EL (cell line): ENCODE measurements around the gene SVIL.
"Not testable (repeated sequence)": the region's sequence is repeated elsewhere in the genome, so short reads cannot be mapped to it uniquely, and the experiment has no call there.

ENCODE experiments used
- DNase-seq: peaks from one replicate; pipeline ENCODE4 v3.0.0-alpha.2; 2016

The SVIL gene

GRCh38 chr10:29596826-29597225, 37.9 kb downstream of the SVIL start:
- DNase-seq, result no peak

DNA sequence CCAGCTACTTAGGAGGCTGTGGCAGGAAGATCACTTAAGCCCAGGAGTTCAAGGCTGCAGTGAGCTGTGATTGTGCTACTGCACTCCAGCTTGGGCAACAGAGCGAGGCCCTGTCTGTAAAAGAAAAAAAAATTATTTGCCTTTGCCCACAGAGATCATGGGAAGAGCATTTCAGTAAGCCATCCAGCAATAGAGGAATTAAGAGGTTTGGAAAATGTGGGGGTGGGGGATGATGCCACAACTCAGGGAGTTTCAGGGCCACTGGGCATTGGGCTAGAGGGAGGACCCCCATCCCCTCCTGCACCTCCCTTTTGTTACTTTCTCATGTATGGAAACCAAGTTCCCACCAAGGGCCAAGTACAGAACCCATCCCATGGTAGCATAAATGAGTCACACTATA, 38.4 kb downstream of the SVIL start:
- no peak for DNase-seq

GRCh38 chr10:29595636-29596225, 39.0 kb downstream of the SVIL start:
- no peak for DNase-seq

DNA sequence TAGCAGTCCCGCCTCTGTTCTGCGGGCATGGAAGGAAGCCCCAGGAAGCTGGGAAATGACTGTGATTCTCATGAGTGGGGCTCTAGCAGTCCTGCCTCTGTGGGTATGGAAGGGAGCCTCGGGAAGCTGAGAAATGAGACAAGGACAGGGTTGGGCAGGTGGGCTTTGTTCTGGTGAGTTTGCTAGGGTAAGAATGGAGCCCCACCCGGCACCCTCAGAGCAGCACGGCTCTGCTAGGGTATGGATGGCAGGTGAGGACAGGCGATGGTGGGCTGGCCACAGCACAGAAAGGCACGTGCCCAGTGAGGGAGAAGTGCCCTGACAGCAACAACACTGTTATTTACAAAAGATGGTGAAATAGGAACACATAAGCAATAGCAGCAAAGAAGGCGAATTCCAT, 39.6 kb downstream of the SVIL start:
- DNase-seq, result no peak

- DNase-seq, result no peak
Observed at GRCh38 chr10:29591651-29591968, 43.2 kb downstream of the SVIL start.

GRCh38 chr10:29590915-29591650, 43.7 kb downstream of the SVIL start:
- DNase-seq, result no peak

DNA sequence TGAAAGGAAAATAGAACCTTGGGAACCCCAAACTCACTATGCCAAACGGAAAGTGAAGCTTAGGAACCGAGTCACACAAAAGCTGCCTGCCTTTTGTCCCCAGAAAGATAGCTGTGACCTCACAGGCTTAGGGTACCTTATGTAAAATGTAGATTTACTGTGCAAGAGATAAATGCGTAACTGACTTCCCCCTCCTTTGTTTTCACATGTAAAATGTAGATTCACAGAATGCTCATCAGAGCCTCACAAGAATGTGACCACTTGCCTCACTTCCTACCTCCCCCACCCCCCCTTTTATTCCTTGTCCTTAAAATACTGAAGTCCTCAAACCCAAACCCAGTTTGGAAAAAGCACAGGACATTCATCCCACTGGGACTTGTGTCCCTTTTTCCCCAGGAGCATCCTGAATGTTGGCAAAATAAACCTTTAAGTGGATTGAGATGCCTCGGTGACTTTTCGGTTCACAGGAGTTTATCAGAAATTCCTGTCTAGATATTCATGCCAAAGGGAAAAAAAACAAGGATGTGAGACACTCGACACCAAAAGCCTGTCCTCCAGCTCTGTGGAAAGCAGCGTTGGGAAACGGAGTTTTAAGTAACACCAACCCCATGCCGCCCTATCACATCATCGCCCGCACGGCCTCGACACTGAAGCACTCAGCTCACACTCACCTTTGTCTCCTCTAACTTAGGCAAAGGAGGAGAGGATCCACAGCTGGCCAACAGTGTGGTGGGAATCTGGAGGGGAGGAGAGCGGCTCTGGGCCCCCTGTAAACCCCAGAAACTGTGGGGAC, 45.9 kb downstream of the SVIL start:
- DNase-seq, result peak; percentile 69

DNA sequence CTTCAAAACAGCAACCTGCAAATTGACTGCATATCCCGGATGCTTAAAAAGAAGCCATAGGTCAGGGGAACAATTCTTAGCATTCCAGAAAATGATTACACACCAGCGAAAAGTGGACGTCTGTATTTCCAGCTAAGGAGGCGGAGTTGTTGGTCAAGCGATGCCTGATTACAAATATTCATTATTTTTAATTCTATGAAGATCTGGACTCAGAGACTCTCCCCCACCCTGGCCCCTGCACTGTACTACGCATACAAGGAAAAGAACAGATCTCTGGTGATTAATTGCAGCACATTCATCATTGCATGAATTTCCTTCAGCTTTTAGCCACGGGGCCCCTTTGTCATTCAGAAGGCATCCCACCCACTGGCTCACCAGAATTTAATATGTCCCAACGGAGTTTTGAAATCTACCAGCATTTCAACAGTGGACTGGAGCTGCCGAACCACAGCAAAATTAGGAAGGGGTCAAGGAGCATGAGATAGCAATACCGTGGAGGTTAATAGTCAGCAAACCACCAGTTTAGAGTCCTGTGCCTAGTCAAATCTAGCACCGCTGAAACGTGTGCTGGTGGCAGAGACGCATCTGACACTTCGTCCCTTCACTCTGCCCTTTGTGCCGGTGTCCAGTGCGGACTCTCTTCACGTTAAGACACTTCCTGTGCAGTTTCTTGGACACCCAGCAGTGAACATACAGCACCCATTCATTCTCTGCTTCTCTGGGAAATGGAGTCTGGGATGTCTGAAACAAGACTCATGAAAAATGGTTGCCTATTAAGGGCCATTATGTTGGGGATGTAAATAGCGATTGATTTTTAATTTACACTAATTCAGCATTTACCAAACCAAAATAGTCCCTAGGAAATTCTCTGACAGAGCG, 46.8 kb downstream of the SVIL start:
- DNase-seq, result peak; percentile 59

GRCh38 chr10:29587102-29587749, 47.5 kb downstream of the SVIL start:
- DNase-seq, result not testable (repeated sequence)

- DNase-seq, result no peak
Observed at GRCh38 chr10:29586509-29586908, 48.3 kb downstream of the SVIL start.

DNA sequence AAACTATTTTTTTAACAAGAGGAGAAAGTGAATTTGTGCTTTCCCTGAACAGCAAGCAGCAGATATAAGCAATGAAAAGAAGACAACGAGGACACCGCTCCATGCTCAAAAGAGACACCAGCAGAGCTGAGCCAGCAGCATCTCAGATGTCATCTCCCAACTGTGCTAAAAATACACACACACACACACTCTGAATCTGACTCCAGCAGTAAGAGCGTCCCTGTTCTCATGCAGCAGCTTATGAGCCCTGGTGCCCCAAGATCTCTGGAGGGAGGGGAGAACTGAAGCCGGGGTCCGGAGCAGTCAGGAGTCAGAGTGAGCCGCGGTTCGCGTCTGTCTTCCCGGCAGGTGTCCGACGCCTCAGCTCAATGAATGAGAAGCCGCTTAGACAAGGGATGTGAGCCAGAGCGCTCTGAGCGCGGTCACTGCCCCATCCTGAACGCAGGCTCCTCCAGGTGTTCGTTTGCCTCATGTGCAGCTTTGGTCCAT, 49.2 kb downstream of the SVIL start:
- DNase-seq, result no peak

DNA sequence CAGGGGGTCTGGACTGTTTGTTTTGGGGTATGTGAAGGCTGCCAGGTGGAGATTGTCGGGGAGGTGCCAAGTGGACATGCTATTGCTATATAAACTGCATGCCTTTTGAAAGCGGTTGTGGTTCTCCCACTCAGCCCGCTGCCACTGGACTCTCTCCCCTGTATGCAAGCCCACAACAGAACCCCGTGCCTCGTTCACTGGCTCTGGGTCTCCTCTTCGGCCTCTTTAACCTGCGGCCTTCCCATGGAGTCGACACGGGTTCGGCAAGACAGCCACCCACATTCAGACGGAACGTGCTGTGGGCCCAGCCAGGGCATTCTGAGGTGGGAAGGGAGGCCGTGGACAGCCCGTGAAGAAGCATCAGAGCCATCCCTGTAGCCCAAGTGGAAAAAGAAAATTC, 50.3 kb downstream of the SVIL start:
- DNase-seq, result no peak

GRCh38 chr10:29583674-29584073, 51.1 kb downstream of the SVIL start:
- peak; percentile 25 for DNase-seq

DNA sequence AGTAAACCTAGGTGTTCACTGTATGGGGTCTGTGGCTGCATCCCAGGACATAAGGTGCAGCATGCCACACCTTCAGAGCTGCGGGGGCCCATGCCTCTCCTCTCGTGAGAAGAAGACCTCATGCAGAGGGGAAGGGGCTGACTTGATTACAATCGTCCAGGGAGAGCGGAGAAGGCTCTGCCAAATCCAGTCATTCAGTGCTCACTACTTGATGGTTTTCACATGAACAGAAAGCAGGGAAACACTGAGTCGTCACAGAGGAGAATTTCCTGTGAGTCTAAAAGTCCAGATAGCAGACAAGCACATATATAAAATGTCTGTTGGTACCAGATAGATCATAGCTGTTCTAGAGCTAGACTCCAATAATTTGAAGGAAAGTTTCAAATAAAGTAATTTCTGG, 52.0 kb downstream of the SVIL start:
- peak; percentile 50 for DNase-seq

GRCh38 chr10:29579455-29579970, 55.3 kb downstream of the SVIL start:
- no peak for DNase-seq

- DNase-seq, result no peak
Observed at GRCh38 chr10:29578457-29578856, 56.3 kb downstream of the SVIL start.

- DNase-seq, result no peak
Observed at GRCh38 chr10:29576681-29577080, 58.1 kb downstream of the SVIL start.

- no peak for DNase-seq
Observed at GRCh38 chr10:29575098-29575455, 59.7 kb downstream of the SVIL start.

DNA sequence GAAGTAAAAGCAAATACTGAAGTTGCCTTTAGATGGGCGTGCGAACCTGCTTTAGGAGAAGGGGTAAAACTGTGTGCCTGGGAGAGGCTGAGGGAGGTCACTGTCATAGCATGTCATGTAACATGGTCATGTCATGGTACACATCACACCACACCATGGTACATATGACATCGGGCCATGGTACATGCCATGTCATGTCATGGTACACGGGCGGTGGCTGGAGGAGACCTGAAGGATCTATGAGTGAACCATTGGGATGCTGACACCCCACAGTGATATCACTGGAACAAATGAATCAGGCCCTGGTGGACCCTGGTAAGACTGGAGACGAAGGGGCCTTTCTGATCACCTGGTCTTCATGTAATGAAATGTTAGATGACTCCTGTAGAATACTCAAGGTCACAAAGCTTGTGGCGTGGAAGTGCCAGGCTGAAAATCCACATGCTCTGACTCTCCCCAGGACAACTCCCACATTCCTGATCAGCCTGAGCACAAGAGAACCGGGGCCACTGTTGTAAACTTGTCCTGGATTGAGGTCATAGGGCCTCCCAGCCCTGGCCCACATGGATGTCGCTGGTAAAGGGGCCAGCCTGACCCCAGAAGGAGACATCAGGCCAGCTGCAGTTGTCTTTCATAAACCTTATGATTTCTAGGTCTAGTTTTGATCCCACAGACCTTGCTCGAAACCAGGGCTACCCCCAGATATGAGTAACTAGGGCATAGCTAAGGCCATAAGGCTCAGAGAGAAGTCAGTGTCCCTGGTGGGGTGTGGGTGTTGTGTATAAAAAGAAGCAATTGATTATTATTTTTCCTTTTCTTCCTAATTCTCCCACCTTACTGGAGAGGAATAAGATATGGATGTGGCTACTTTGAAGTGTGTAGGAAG, 60.3 kb downstream of the SVIL start:
- DNase-seq, result not testable (repeated sequence)

GRCh38 chr10:29570248-29570647, 64.5 kb downstream of the SVIL start:
- DNase-seq, result not testable (repeated sequence)

- no peak for DNase-seq
Observed at GRCh38 chr10:29569795-29570194, 65.0 kb downstream of the SVIL start.
